ENCODE results near the gene GALNT9. TPM values are rescaled to one million over a fixed set of nuclear protein-coding genes. Genes with fewer than 3 reads are reported as not detected.

The GALNT9 gene
- total RNA-seq, 1 donor from 2014 or later = not detected

DNA sequence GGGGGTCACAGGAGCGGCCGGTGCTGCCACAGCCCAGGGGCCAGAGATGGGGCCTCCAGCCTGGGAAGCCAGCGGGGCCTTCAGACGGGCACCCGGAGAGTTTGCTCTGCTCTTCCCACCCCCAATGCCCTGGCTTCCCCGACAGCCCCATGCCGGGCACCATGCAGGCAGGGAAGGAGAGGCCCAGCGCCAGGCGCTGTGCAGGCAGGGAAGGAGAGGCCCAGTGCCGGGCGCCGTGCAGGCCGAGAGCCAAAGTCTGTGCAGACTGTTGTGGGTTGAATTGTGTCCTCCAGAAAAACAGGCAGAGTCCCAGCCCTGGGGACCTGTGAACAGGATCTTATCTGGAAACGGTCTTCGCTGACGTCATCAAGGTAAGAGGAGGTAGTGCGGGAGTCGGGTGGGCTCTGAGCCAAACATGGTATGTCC, 34.3 kb downstream of the GALNT9 start:
- TF ChIP-seq EZH2phosphoT487 (IDR thresholded peaks at IDR 0.05) (no peak), EZH2 (IDR thresholded peaks at IDR 0.05) (no peak)
- TF ChIP-seq, protein P1, sequence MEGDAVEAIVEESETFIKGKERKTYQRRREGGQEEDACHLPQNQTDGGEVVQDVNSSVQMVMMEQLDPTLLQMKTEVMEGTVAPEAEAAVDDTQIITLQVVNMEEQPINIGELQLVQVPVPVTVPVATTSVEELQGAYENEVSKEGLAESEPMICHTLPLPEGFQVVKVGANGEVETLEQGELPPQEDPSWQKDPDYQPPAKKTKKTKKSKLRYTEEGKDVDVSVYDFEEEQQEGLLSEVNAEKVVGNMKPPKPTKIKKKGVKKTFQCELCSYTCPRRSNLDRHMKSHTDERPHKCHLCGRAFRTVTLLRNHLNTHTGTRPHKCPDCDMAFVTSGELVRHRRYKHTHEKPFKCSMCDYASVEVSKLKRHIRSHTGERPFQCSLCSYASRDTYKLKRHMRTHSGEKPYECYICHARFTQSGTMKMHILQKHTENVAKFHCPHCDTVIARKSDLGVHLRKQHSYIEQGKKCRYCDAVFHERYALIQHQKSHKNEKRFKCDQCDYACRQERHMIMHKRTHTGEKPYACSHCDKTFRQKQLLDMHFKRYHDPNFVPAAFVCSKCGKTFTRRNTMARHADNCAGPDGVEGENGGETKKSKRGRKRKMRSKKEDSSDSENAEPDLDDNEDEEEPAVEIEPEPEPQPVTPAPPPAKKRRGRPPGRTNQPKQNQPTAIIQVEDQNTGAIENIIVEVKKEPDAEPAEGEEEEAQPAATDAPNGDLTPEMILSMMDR (IDR thresholded peaks at IDR 0.05) = no peak
- Mint-ChIP-seq H3K4me1 (no peaks in the 10 kb centered on the region), H3K27me3 (ENCODE audit: insufficient read depth, low read depth) (peaks cover 11% of the 10 kb centered on the region), H3K27ac (no peak overlapping the region), H3K36me3 (no peaks in the 10 kb centered on the region), H3K9me3 (peaks cover 5% of the 10 kb centered on the region), H3K4me3 (no peak overlapping the region)
- no peaks in the 10 kb centered on the region for H3K36me3 ChIP-seq
- H4K20me1 ChIP-seq (ENCODE audit: low read depth) = no peaks in the 10 kb centered on the region
- no peak for DNase-seq (ENCODE audit: low spot score)
- H3K79me2 ChIP-seq (ENCODE audit: low read depth) = no peaks in the 10 kb centered on the region
- H3K4me1 ChIP-seq = no peaks in the 10 kb centered on the region
- H3F3A ChIP-seq (ENCODE audit: low read depth) = peaks cover 8% of the 10 kb centered on the region
- no peaks in the 10 kb centered on the region for H3K9me3 ChIP-seq (ENCODE audit: low read depth)
- H3K4me3 ChIP-seq = no peak overlapping the region
- no peak overlapping the region for H2AFZ ChIP-seq (replicated peaks)
- H3K9ac ChIP-seq = no peak overlapping the region
- no peak overlapping the region for H3K27ac ChIP-seq
- peaks cover 64% of the 10 kb centered on the region for H3K27me3 ChIP-seq
- no peak overlapping the region for H3K4me2 ChIP-seq

DNA sequence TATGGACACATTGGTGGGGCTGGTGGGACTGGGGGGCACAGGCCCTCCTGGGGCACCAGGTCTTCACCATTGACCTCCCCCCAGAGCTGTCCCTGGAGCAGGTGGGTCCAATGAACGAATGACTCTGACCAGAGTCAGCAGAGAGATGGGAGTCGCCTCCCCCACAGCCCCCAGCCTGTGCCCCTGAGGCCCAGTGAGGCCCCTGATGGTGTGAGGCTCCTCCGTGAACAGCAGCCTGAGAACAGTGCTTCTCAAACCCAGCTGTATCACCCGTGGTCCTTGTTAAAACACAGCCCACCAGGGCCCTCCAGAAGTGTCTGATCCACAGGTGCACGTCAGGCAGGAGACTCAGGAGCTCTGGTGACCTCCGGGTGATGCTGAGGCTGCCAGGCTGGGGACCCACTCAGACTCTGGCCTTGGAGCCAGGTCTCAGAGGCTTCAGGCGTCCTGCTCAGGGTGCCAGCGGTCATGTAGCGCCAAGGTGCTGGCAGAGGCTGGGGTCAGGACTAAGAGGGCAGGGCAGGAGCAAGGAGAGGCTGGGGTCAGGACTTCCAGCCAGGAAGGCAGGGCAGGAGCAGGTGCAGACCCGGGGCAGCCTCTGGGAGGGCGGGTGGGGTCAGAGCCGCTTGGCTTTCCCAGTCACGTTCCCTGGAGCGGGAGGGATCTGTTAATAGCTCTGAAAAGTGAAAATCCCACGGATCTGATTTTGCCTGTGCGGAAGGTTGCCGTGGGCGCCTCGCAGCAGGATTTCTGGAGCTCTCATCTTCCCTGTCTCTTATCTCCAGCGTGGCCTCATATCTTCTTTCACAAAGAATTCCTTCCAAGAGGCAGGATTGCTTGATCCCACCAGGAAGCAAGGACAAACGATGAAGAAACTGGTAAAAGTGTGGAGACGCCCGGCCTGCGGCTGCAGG, 35.0 kb downstream of the GALNT9 start:
- Histone ChIP-seq H3K4me1 (peaks cover 6% of the 10 kb centered on the region), H4K20me1 (ENCODE audit: low read depth) (no peaks in the 10 kb centered on the region), H3K4me3 (no peak overlapping the region), H2AFZ (replicated peaks) (no peak overlapping the region), H3K79me2 (ENCODE audit: low read depth) (no peaks in the 10 kb centered on the region), H3K9ac (no peak overlapping the region), H3K4me2 (no peak overlapping the region), H3K36me3 (no peaks in the 10 kb centered on the region), H3K27ac (no peak overlapping the region), H3K9me3 (ENCODE audit: low read depth) (no peaks in the 10 kb centered on the region), H3F3A (ENCODE audit: low read depth) (peaks cover 13% of the 10 kb centered on the region), H3K27me3 (peaks cover 65% of the 10 kb centered on the region)
- Mint-ChIP-seq H3K27me3 (ENCODE audit: insufficient read depth, low read depth) (peaks cover 12% of the 10 kb centered on the region), H3K36me3 (no peaks in the 10 kb centered on the region), H3K4me3 (no peak overlapping the region), H3K9me3 (peaks cover 5% of the 10 kb centered on the region), H3K4me1 (peaks cover 1% of the 10 kb centered on the region), H3K27ac (no peak overlapping the region)
- no peak for DNase-seq (ENCODE audit: low spot score)
- TF ChIP-seq, protein P1 (IDR thresholded peaks at IDR 0.05) = no peak
- TF ChIP-seq EZH2phosphoT487 (IDR thresholded peaks at IDR 0.05) = no peak
- no peak for TF ChIP-seq EZH2 (IDR thresholded peaks at IDR 0.05)

DNA sequence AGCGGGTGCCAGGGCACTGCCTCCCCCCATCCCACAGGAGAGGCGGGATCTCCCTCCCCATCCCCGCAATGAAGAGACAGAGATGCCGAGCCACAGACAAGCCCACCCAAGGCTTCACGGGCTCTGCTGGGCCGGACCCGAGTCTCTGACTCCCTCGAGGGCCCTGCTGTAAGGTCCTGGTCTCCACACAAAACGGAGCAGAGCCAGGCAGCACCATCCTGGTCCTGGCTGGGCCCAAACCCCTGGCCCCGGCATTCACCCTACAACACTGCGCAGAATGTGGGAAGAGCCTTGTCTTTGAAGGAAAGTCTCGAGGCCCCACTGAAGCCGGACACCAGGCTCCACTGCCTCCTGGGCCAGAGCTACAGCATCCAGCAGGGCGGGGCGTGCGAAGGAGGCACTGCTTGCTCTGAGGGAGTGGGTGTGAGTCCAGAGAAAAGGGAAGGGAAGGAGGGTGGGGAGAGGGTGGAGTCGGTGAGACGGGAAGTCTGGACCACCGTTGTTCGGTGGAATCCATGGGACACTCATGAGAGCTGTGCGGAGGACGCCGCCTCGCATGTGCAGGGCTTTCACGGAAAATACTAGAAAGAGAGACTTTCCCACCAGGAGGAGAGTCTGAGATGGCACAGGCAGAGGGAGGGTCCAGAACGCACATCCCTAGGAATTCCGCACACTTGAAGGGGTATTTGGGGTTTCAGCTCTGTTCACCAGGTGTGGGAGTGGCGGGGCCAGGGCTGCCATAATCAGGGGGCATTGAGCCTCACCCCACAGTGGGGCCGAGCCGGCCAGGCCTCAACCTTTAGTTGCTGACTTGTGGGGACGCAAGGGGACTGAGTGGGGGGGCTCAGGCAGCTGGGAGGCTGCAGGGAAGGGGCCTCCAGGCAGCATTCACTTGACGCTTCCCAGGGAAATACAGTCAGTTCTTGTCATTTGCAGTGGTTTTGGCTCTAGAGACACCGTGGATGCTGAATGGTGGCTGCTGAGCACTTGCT, 36.8 kb downstream of the GALNT9 start:
- H3K27ac Mint-ChIP-seq = no peak overlapping the region

More for the DNA sequence above, 36.8 kb downstream of the GALNT9 start:
- H3K4me1 Mint-ChIP-seq = peaks cover 6% of the 10 kb centered on the region
- no peak for DNase-seq (ENCODE audit: low spot score)
- H3K4me3 Mint-ChIP-seq = no peak overlapping the region
- no peak overlapping the region for H3K4me2 ChIP-seq
- no peaks in the 10 kb centered on the region for H4K20me1 ChIP-seq (ENCODE audit: low read depth)
- TF ChIP-seq EZH2phosphoT487 (IDR thresholded peaks at IDR 0.05) (no peak), EZH2 (IDR thresholded peaks at IDR 0.05) (no peak)
- TF ChIP-seq, protein P1 (IDR thresholded peaks at IDR 0.05) = no peak
- no peak overlapping the region for H3K27ac ChIP-seq
- H3K9ac ChIP-seq = no peak overlapping the region
- peaks cover 2% of the 10 kb centered on the region for H3K9me3 Mint-ChIP-seq
- no peaks in the 10 kb centered on the region for H3K36me3 Mint-ChIP-seq
- H3K27me3 Mint-ChIP-seq (ENCODE audit: insufficient read depth, low read depth) = peaks cover 22% of the 10 kb centered on the region
- H2AFZ ChIP-seq (replicated peaks) = no peak overlapping the region
- no peaks in the 10 kb centered on the region for H3K9me3 ChIP-seq (ENCODE audit: low read depth)
- peaks cover 15% of the 10 kb centered on the region for H3F3A ChIP-seq (ENCODE audit: low read depth)
- no peak overlapping the region for H3K4me3 ChIP-seq
- H3K4me1 ChIP-seq = peaks cover 12% of the 10 kb centered on the region
- H3K79me2 ChIP-seq (ENCODE audit: low read depth) = no peaks in the 10 kb centered on the region
- peaks cover 75% of the 10 kb centered on the region for H3K27me3 ChIP-seq
- no peaks in the 10 kb centered on the region for H3K36me3 ChIP-seq
